AG10803 (cell line): ENCODE results near the gene ANKS1A.
A peak's percentile ranks its signal among the peaks of the same experiment; 100 is the strongest.
"Not testable (repeated sequence)": the region's sequence is repeated elsewhere in the genome, so short reads cannot be mapped to it uniquely, and the experiment has no call there.

ENCODE experiments used
- DNase-seq: peaks from one replicate; pipeline ENCODE4 v3.0.0; 2010; ENCODE audit warnings: low read depth
- H3K4me3 ChIP-seq: 2 replicates; pipeline ENCODE4 v1.5.1; 2011; ENCODE audit warnings: mild to moderate bottlenecking, low read length, control low read depth
- TF ChIP-seq, protein P1 (sequence below): conservative IDR thresholded peaks from 2 replicates; pipeline ENCODE4 v1.5.1; 2011; ENCODE audit warnings: mild to moderate bottlenecking, low read length, control low read depth, inconsistent platforms

ANKS1A gene

DNA sequence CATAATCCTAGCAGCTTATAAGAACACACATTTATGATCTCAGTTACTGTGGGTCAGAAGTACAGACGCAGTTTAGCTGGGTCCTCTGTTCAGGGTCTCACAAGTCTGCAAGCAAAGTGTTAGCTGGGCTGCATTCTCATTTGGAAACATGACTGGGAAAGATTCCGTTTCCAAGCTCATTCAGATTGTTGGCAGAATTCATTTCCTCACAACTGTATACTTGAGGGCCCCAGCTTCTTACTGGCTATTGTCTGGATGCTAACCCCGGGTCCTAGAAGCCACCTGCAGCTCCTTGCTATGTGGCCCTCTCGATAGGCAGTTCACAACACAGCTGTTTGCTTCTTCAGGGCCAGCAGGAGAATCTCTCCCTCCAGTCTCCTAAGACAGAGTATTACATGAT, 239.0 kb downstream of the ANKS1A start:
- no peak for DNase-seq
- no peak overlapping the region for H3K4me3 ChIP-seq
- TF ChIP-seq, protein P1, sequence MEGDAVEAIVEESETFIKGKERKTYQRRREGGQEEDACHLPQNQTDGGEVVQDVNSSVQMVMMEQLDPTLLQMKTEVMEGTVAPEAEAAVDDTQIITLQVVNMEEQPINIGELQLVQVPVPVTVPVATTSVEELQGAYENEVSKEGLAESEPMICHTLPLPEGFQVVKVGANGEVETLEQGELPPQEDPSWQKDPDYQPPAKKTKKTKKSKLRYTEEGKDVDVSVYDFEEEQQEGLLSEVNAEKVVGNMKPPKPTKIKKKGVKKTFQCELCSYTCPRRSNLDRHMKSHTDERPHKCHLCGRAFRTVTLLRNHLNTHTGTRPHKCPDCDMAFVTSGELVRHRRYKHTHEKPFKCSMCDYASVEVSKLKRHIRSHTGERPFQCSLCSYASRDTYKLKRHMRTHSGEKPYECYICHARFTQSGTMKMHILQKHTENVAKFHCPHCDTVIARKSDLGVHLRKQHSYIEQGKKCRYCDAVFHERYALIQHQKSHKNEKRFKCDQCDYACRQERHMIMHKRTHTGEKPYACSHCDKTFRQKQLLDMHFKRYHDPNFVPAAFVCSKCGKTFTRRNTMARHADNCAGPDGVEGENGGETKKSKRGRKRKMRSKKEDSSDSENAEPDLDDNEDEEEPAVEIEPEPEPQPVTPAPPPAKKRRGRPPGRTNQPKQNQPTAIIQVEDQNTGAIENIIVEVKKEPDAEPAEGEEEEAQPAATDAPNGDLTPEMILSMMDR: no peak

DNA sequence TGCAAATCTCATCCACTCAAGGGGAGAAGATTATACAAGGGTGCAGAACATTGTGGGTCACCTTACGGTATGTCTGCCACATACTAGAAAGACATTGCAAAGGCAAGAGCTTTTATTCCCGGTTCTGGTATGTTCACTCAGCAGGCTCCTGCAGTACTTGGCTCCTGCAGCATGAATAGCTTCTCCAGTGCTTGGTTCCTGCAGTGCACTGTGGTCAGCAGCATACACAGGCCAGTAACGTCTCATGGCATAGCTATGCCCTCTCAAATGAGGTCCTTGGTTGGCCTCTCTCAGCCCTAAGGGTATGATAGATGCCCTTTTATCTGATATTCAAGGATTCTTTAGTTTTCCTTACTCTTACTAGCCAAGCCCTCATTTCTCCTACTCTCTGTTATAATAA, 239.4 kb downstream of the ANKS1A start:
- H3K4me3 ChIP-seq: no peak overlapping the region
- TF ChIP-seq, protein P1: no peak
- DNase-seq: peak; percentile 52

DNA sequence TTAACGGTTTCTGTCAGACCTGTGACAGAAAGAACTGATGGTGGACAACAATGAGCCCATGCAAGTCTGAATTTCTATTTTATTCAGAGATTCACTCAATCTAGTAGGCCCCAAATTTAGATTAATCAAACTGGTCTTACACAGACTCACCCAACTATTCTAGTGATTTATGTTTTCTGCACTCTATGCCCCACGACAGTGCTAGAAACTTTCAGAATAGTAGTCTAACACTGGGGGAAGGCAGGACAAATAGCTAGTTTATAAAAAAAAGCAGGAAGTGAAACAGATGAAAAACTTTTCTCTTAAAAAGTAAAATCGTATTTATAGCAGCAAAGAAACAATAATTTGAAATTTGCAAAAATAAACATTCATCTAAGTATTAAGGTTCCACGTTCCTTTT, 247.1 kb downstream of the ANKS1A start:
- TF ChIP-seq, protein P1: no peak
- no peak for DNase-seq
- H3K4me3 ChIP-seq: no peak overlapping the region

DNA sequence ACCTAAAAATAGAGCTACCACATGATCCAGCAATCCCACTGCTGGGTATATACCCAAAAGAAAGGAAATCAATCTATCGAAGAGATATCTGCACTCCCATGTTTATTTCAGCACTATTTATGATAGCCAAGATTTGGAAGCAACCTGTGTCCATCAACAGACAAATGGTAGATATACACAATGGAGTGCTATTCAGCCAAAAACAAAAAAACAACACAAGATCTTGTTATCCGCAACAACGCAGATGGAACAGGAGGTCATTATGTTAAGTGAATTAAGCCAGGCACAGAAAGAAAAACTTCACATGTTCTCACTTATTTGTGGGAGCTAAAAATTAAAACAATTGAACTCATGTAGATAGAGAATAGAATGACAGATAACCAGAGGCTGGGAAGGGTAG, 249.1 kb downstream of the ANKS1A start:
- not testable (repeated sequence) for DNase-seq, H3K4me3 ChIP-seq

DNA sequence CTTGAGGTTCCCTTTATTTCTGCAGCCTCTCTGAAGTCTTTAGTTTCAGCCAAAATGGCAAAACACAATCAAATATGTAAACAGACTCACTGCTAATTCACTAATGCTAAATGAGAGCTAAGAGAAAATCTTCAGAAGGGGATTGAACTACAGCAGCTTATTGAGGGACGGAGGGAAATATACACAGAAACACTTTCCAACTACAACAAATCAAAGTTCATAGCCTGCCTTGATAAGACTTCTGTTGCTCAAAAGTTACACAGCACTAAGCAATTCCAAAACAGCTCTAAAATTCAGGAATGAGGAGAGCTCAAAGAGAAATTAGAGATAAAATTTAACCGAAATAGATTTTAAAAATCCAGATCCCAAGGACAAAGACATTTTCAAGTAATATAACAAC, 250.4 kb downstream of the ANKS1A start:
- H3K4me3 ChIP-seq: no peak overlapping the region
- TF ChIP-seq, protein P1: no peak
- no peak for DNase-seq

DNA sequence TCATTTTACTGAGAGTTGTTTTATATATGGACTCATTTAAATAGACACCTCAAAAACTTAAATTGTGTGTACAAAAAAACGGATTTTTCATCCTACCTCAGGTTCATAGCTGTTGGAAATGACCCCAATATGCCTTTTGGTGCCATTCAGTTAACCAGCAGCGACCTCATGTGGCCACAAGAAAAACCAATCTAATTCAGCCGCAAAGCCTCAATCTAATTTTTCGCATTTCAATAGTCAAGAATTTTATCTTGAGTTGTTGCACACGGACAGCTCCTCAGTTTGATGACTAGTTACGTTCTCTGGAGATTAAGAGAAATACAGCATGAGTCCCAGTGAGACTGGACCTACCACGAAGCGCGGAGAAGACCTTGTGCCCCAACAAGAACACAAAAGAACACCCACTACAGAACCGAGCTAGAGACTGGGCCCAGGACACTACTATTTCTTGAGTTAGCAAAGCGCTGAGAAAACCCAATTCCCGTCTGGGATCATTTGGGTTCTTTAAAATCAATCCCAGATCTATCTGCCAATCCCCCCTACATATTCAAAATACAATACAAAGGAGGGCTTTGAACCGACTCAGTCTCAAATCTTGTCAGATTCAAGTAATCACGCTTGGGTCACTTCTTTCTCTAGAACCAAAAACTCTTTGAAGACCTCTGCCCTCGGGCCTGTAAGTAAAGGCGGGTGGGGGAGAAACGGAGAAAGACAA, 251.0 kb downstream of the ANKS1A start:
- TF ChIP-seq, protein P1: peak; percentile 91
- DNase-seq: peak; percentile 74
- no peak overlapping the region for H3K4me3 ChIP-seq

DNA sequence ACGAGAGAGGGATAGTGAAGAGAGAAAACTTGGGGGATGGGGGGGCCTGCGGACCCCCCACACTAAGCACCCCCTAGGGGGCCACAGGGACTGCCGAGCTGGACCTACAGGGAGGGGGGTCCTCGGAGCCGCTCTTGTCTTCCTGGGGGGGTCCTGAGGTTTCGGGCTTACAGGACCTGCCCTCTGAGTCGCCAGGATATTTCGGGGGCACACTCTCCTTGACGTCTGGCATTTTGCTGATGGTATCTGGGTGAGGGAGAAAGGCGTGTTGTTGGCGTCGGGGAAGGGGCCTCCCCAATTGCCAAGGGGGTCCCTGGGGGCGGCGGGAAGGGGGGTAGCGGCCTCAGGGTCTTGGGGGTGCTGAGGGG, 251.6 kb downstream of the ANKS1A start:
- no peak overlapping the region for H3K4me3 ChIP-seq
- TF ChIP-seq, protein P1: no peak
- no peak for DNase-seq
